Stimulated activated CD8-positive, alpha-beta memory T cell treated with anti-CD3 and anti-CD28 coated beads, Interleukin-15, amount 100 ng/mL, for 24 hours (primary cell): ENCODE results near the gene MOSMO.
"Not testable (repeated sequence)": the region's sequence is repeated elsewhere in the genome, so short reads cannot be mapped to it uniquely, and the experiment has no call there.

Experiments
- DNase-seq: peaks from one replicate; pipeline ENCODE4 v3.0.0-alpha.2; 2020; ENCODE audit warnings: low read depth

Gene MOSMO

DNA sequence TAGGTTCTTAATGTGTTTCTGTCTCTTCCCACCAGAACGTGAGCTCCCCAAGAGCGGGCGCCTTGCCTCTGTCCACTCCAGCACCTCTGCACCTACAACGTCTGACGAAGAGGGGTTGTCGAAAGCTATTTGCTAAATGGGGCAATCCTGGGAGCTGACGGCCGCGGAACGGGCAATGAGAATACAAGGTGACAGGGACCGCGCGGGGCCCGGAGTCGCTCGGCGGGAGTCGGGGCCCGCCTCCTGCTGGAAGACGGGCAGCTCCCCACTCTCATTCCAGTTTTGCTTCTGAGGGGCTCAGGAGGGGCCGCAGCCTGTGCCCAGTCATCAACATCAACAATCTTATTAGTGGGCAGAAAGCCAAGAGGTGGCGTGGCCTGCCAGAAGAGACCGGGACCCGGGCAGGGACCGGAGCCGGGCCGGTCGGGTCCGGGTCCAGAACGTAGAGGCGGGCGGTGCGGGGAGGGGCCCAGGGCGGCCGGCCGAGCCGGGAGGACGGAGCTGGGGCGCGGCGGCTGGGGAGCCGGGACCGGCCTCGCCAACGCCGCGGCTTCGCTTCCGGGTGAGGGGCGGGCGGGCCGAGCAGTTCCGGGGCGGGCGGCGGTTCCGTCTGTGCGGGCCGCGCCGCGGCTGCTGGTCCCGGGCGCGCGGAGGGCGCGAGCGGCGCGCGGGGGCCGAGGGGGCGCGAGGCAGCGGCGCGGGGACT lies at the start of gene MOSMO:
TSS of gene MOSMO (plus strand) at position 603 of the 706 bp plus-strand sequence. CDS start 191 bp downstream, outside the sequence.
- peak; percentile 47 for DNase-seq

GRCh38 chr16:21959050-21959449 lies 48.9 kb upstream of the MOSMO start:
- DNase-seq: no peak

GRCh38 chr16:21962475-21962874 lies 45.4 kb upstream of the MOSMO start:
- no peak for DNase-seq

GRCh38 chr16:21963887-21964286 lies 44.0 kb upstream of the MOSMO start:
- DNase-seq: no peak

DNA sequence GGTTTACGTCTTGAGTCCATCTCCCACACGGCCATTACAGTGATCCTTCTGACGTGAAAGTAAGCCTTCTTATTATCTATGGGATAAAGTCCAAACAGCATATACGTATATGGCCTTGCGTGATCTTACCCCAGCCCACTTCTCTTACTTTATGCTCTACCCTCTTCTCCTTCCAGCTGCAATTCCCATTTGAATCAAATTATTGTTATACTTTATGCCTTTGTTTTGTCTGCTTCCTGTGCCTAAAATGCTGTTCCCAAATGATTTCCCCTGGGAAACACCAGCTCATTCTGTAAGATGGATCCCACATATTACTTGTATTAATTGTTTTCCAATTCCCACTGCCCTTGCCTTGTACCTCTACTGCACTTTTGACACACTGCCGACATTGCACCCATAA lies 43.6 kb upstream of the MOSMO start:
- no peak for DNase-seq

- no peak for DNase-seq
These were observed 36.1 kb upstream of the MOSMO start for GRCh38 chr16:21971856-21972255.

GRCh38 chr16:21973945-21974344 lies 34.0 kb upstream of the MOSMO start:
- DNase-seq: no peak

GRCh38 chr16:21980032-21980431 lies 27.9 kb upstream of the MOSMO start:
- DNase-seq: no peak

- DNase-seq: no peak
These were observed 25.8 kb upstream of the MOSMO start for GRCh38 chr16:21982108-21982507.

GRCh38 chr16:21984062-21984461 lies 23.8 kb upstream of the MOSMO start:
- no peak for DNase-seq

GRCh38 chr16:21985524-21985923 lies 22.4 kb upstream of the MOSMO start:
- DNase-seq: no peak

DNA sequence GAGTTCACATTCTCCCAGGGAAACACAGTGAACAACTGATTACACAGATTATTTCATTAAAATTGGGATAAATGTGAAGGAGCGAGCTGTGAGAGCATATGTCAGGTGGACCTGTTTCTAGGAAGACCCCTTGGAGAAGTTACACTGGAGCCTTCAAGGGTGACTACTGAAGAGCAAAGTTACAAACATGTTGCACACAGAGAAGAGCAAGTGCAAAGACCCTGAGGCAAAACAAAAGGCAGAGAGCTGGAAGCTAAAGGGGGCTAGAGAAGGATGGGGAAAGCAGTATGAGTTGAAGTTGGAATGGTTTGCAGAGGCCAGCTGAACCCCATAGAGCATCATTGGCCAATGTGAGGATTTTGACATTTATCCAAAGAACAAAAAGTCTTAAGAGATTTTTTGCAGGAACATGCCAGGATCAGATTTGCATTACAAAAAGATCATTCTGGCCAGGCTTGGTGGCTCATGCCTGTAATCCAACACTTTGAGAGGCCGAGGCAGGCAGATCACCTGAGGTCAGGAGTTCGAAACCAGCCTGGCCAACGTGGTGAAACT lies 21.1 kb upstream of the MOSMO start:
- no peak for DNase-seq

GRCh38 chr16:21987498-21987897 lies 20.4 kb upstream of the MOSMO start:
- DNase-seq: no peak

- DNase-seq: no peak
These were observed 18.8 kb upstream of the MOSMO start for GRCh38 chr16:21989133-21989532.

GRCh38 chr16:21989751-21990150 lies 18.2 kb upstream of the MOSMO start:
- no peak for DNase-seq

GRCh38 chr16:21990381-21990944 lies 17.4 kb upstream of the MOSMO start:
- DNase-seq: no peak

- DNase-seq: no peak
These were observed 16.3 kb upstream of the MOSMO start for GRCh38 chr16:21991621-21992020.

GRCh38 chr16:21994856-21995465 lies 12.9 kb upstream of the MOSMO start:
- DNase-seq: no peak

- no peak for DNase-seq
These were observed 10.8 kb upstream of the MOSMO start for GRCh38 chr16:21996923-21997696.

GRCh38 chr16:21997697-21998480 lies 10.0 kb upstream of the MOSMO start:
- no peak for DNase-seq

DNA sequence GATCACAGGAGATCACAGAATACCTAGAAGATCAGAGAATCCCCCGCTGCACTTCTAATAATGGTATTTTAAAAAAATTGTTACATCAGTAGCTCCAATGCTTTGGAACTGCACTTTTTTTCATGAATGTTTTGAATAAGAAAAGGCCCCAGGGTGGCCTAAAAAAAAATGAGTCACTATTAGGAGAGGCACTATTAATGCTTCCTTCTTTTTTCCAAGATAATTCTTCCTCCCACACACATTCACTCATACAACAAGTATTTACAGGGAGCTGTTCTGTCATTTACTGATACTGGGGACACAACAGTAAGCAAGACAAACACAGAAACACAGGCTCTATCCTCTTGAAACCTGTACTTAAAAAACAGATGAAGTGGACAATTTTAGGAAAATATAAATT lies 6.3 kb upstream of the MOSMO start:
- DNase-seq: no peak

DNA sequence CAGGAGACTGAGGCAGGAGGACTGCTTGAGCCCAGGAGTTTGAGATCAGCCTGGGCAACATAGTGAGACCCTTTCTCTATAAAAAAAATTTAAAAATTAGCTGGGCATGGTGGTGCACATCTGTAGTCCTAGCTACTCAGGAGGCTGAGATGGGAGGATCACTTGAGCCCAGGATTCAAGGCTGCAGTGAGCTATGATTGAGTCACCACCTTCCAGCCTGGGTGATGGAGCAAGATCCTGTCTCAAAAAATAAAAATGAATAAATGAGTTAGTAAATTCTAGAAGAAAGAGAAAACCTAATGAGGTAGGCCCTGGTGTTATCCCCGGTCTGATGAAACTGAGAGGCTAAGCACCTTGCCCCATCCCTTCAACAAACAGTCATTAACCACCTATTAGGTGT lies 5.9 kb upstream of the MOSMO start:
- not testable (repeated sequence) for DNase-seq
